Activated CD8-positive, alpha-beta memory T cell treated with anti-CD3 and anti-CD28 coated beads, Interleukin-2, amount 50 U/mL, for 24 hours (primary cell): ENCODE results near the gene NAALADL1.
A peak's percentile ranks its signal among the peaks of the same experiment; 100 is the strongest.

Experiments
- DNase-seq: peaks from one replicate; pipeline ENCODE4 v3.0.0-alpha.2; 2020; ENCODE audit errors: extremely low read depth

Gene NAALADL1

DNA sequence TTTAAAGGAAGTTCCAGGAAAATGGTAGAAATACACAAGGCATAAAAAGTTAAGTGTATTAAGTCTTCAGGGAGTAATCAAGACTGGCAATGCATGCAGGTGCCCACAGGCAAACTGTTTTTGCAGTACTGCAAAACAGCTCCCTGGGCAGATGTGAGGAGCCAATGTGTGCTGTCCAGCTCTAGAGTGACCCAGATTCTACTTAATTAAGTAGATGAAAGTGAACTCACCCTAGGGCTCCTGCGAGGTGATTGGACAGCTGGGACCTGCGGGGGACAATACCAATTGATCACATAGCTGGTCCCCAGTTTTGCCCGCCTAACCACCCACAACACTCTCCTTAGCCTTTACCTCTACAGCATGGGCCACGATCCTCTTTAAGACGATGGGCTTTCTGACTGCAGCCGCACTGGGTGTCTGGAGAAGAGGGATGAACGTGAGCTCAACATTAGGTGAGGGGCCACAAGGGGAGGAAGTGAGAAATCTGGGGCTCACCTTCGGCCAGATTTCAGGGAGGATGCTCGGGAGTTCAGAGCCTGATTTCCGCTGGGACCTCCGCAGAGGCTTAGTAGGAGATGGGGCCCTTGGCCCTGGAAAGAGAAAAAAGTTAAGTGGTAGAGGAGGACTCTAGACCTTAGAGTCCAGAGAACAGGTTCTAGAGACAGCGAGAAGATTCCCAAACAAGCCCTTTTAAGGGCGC is 24.9 kb upstream of the NAALADL1 start:
- no peak for DNase-seq

DNA sequence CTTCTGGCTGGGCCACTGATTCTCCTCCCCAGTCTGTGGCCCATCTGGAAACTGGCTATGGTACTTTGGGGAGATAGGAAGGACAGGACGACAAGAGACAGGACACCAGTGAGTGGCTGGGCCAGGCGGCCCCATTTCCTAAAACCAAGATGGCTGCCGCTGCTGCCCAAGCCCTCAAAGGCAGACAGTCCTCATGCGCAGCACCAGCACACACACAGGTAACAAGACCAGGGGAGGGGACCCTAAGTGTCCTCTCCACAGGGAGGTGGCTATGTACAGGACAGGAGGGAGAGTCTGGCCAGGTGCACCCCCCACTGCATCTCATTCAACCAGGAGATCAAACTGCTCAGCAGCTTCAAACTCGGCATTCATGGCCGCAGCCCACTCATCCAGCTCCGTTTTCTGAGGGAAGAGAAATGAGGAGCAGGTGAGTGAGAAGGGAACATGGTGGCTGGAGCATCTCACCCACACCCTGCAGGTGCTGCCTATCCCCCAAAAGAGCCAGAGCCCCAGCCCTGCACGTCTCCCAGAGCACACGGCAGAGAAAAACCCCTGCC is 20.5 kb upstream of the NAALADL1 start:
- DNase-seq, result no peak

DNA sequence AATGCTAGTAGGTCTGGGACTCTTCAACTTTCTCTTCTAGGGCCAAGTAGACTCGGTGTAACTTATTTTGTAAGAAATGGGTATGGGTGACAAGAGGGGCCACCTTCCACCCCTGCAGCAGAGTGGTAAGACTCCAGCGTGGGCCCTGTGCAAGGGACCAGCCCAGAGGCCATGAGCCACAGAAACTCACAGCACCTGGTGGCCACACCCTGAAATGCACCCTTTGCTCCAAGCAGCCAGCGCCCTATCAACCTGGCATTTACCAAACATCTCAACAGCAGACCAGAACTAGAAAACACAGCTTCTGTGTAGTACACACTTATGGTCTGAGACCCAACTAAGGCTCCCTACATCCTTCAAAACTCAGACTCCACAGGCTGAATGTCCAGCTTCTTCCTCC is 19.8 kb upstream of the NAALADL1 start:
- peak; percentile 35 for DNase-seq

DNA sequence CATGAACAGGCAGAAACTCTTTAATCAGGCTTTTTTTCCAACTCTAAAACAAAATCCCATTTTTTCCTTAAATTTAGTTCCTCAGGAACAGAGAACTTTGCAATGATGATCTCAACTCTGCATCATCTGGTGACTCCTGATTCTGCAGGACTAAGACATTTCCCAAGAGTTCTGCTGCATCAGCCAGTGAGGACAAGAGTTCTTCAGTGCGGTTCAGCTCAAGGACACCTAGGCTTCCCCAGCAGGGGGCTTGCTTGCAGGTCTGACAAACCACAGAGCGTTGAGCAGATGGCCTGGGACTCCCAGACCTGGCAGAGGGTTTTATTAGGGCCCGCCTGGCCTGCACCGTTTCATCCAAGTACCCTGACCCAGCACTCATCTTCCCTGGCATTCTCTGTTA is 19.1 kb upstream of the NAALADL1 start:
- DNase-seq, result no peak

DNA sequence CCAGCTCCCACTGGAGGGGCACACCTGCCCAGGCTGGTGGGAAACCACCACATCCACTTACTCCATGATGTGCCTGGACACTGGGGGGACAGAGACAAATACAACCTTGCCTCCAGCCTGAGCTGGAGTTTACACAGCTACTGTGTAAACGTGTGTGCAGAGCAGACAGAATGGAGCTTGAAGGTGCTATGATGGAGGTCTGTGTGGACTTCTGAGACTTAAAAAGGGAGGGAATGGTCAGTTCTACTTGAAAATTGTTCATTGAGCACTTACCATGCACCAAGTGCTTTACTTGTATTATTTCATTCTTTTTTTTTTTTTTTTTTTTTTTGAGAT is 14.2 kb upstream of the NAALADL1 start:
- DNase-seq, result no peak

DNA sequence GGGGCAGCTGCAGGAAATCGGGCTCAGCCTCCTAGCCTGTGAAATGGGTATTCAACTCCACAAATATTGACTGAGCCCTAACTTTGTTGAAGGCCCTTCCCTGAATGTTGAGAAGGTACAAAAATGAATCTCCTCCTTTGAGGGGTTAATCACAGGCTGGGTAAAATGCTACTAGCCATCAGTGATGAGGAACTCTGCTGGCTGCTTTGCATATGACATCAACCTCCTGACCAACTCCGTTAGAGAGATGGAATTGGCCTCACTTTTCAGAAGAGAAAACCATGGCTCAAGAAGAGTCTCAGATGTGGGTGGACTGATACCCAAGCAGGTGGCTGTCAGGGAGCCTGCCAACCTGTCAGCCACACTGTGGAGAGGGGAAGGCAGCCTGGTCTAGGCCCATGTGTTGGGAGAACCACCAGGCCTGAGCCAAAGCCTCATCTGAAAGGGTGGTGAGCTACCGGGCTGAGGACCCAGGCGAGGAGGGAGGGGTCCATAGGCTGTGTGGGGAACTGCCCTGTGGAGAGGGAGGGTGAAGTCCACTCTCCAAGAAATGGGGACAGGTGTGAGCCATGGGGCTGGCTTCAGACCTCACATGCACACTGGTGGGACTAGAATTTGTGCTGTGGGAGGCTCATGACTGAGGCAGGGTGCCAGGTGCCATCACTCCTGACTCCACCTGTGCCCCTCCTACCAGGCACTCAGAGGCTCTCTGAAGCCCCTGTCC is 13.7 kb upstream of the NAALADL1 start:
- no peak for DNase-seq

DNA sequence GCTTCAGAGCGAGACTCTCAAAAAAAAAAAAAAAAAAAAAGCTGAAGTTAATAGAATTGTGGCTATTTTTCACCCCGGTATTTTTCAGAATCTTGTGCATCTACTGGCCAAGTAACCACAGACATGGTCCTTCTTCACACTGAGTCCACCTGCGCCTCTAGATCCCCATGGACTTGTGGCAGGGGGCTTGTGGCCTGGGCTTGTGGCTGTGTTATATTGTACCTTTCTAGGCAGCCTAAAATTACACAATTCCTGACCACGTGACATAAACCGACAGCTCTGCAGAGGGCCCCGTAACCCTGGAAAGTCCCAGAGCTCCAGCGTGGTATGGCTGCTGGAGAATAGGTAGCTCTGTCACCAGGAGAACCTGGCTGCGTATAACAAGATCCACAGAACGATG is 10.9 kb upstream of the NAALADL1 start:
- DNase-seq, result no peak

DNA sequence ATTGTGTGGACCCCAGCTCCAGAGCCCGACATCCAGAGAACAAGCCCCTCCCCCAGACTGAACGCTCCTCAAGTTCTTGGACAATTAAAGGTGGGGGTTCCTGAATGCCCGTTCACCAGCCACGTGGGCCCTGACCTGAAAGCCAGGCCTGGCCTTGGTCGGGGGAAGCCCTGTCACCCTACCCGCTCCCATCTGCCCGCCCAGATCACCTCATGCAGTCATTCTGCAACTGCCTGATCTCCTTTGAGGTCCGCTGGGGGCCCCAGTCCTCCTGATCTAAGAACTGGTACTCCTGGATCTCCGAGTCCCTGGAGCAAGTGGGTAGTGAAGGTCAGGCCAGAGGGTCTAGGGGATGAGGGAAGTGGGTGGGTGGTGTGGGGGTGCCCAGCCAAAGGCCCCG is 9.1 kb upstream of the NAALADL1 start:
- no peak for DNase-seq

DNA sequence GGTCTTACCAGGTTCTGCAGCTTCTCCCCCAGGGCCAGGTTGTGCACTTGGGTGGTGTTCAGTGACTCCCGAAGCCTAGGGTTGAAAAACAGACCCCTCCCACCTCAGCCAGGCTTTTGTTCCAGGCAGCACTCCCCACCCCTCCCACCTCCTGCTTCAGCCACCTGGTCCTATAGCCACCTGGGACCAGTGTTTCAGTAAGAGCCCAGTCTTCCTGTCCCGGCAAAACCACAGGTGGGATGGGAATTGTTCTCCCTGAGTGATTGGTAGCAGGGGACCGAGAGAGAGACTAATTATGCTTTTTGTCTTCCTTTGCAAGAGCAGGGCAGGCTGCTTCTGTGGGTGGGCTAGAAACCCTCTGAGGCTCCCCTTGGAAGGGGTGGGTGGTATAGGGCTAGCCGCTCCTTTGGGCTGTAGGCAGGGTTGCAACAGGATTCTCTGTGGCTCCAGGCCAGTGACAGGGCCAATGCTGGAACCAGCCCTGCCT is 8.5 kb upstream of the NAALADL1 start:
- DNase-seq, result no peak

DNA sequence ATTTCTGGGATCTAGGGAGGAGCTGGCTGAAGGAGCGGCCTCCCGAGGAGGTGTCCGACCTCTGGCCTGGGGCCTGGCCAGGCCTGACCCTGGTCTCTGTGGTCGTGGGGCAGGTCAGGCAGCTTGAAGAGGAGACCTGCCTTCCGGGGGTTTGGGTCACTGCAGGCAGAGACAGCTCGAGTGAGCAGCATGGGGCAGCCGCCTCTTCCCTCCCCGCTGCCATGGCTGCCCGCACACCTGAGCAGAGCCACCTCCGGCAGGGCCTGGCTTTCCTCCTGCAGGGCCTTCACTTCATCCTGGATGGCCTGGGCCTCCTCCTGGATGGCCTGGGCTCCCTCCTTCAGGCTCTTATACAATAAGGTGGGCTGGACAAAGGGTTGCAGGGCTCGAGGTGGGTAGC is 8.0 kb upstream of the NAALADL1 start:
- no peak for DNase-seq

DNA sequence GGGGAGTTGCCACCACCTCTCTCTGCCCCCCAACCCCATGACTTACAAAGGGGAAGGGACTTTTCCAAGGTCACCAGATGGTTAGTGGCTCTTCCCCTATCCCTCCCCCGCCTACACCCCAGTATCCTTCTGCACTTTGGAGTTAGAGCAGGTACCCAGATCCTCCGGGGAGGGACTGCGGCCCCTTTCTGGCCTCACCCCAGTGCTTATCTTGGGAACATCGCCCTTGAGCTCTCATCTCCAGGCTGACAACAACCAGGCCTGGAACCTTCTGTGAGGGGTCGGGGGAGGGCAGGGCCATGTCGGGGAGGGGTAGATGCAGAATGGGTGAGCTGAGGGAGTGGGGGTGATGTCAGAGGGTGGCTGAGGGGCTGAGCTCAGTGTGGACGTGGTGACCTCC is 7.5 kb upstream of the NAALADL1 start:
- DNase-seq, result no peak

DNA sequence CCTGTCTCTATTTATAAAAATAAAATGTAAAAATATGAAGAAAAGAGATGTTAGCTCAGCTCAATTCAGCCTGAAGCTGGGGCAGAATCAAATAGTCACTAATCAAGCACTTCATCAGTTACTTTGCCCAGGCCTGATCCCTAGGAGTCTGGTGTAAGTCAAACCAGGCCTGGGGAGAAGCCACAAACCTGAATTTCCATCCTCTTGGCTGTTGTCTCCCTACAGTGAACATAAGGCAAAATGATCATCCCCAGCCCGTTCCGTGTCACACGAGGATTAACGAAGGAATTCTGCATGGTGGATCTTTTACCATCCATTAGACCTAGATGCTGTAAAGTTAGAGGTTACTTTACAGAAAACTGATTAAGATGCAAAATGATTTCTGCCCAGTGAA is 6.5 kb upstream of the NAALADL1 start:
- DNase-seq, result no peak

DNA sequence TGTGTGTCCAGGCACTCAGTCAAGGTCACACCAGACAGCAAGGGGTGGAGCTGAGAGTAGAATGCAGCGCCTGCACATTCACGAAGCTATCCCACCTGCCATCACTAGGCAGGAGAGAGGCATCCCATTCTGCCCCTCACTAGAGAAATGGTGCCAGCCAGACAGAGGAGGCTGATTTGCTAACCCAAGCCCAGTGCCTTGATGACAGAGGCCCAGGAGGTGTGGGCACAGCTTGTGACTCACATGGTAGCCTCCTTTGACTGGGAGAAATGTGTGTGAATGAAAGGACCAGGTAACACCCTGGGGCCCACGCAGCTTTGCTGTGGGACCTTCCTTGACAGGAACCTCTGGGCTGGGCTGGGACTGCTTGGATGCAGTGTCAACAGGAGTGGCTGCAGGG is 5.2 kb upstream of the NAALADL1 start:
- no peak for DNase-seq

DNA sequence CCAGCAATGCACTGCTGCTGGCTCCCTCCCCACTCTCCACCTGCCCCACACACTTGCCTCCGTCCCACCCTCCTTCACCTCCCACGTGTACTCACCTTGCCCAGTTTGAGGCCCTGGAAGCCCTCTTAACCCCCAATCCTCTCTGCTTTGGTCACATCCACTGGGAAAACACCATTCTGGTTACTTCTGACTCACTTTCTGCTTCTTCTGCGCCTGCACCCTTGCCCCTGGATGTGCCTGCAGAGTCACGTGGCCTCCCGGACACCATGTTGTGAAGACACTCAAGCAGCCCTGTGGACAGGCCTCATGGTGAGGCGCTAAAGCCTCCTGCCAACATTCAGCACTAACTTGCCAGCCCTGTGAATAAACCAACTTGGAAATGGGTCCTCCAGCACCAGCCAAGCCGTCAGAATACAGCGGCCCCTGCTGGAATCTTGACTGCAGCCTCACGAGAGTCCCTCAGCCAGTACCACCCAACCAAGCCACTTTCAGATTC is 2.6 kb upstream of the NAALADL1 start:
- no peak for DNase-seq

DNA sequence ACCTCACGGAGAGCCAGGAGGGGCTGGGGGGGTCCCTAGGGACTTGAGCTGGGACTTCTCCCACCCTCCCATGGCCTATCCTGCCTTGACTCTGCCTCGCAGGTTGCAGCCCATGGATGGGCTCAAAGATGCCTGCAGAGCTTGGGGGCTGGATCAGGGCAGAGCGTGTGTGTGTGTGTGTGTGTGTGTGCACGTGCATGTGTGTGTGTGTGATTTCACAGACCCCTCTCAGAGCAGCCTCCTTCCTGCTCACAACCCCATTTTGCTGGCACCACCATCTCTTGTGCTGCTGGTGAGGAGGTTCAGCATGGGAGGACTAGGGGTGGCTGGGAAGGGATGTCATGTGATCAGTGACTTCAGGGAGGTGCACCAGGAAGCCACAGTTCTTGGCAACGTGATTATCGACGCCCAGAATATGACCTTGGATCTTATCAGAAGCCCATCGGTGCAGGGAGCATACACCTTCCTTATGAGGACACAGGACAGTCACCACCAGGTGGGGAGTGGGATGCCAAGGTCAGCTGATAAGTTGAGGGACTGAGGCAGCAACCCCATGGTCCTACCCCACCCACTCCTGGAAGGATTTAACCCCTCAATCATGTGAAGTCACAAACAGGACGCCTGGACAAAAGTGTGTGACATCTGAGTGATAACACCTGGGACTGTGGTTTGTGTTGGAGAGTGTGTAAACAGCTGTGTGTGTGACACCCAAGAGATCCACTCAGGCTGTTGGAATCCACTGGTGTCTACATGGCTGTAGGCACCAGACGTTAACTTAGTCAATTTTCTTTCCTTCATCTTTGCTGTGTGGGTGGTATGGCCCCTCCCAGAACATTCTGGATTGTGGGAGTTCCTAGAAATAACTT is 1.8 kb upstream of the NAALADL1 start:
- no peak for DNase-seq

DNA sequence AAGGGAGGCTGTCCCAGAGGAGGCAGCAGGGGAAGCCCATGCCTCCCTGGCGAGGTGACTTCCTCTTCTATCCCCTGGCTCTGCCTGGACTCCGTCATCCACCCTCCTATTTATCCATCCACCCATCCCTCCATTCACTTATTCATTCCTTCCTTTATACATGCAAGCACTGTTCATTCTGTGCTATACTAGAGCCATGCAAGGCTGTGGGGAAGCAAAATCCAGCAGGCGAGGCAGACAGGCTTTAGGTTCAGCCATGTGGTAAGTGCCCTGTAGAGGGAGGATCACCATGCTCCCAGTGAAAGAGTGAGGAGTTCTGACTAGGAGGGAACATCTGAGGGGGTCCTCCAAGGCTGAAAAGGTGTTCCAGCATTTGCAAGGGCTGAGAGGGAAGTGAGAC is 1.2 kb upstream of the NAALADL1 start:
- DNase-seq, result no peak

DNA sequence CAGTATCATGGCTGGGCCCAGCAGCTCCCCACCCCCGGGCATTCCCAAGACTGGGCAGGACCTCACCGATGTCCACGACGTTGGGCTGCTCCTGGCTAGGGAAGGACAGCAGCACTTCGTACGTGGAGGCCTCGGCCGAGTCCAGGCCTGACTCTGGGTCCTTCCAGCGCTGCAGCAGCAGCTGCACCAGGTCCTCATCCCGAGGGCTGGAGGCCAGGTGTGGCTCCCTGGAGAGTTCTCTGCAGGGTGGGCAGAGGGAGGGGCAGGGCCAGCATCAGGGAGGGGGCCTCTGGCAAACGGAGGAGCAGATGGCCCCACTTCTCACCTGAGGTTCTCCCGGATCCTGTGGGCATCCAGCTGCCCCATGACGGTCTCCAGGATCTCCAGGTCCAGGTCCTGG is 341 bp downstream of the NAALADL1 start:
- DNase-seq, result no peak

DNA sequence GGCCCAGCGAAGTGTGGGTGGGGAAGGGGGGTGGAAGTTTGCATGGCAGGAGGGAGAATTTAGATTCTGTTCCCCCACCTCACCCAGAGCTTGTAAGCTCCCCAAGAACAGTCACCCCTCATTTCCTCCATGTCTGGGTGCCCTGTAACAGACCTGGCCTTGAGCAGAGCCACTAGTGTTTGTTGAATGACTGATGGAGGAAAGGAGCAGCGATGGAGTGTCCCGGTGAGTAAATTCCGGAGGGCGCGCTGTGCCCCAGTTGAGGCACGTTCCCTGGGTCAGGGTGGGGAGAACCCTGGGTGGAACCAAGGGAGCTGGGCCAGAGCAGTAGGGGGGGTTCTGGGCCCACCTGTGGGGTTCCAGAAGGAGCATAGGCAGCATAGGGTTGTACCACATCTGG is 827 bp downstream of the NAALADL1 start:
- DNase-seq, result no peak

DNA sequence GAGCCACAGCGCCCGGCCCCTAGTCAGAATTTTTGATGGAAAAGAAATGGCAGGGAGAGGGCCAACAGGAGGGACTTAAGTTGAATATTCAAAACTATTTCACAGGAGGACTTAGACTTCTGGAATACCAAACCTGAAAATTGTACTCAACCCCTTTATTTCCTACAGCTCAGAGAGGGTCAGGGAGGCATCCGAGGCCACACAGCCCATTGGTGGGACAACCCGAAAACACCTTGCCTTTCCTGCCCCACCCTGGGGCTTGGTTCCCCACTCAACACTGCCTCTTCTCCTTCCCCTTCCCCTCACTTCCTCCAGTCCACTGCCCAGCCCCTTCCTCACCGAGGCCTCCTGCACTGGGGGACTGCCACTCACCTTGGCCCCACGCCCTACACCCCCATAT is 1.4 kb downstream of the NAALADL1 start:
- no peak for DNase-seq

DNA sequence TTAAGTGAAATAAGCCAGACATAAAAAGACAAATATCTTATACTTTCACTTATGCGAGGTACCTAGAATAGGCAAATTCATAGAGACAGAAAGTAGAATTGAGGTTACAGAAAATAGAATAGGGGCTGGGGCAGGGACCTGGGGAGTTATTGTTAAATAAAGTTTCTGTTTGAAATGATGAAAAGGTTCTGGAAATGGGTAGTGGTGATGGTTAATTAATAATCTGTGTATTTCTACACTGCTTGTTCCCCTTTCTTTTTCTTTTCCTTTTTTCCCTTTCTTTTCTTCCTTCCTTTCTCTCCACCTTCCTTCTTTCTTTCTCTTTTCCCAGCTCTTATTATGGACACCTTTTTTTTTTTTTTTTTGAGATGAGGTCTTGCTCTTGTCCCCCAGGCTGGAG is 2.8 kb downstream of the NAALADL1 start:
- no peak for DNase-seq

DNA sequence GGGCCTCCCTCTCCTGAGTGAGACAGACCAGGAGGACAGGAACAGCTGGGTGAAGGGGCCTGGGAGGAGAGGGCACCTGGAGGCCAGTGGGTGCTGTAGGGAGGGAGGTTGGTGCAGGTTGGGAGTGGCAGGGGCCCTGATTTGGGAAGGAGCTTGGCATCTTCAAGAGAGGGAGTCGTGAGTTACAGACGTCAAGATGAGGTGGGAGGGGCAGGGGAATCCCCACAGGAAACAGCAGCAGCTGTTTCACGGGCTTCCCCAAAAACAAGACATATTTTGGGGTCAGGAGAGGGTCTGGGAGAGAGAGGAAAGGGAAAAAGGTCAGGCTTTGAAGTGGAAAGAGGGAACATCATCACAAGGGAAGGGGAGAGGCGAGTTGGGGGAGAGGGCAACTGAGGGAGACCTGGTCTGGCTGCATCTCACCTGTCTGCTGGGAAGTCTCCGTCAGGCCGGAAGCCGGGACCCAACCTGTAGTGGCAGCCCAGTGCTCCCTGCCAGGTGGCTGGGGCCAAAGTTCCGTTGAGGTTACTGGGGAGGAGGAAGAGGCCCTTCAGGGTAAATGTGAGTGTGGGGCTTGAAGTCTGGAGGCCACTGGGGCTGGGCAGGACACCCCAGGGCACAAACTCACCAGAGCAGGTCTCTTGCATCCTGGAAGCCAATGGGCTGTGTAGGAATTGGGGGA is 4.4 kb downstream of the NAALADL1 start:
- no peak for DNase-seq

DNA sequence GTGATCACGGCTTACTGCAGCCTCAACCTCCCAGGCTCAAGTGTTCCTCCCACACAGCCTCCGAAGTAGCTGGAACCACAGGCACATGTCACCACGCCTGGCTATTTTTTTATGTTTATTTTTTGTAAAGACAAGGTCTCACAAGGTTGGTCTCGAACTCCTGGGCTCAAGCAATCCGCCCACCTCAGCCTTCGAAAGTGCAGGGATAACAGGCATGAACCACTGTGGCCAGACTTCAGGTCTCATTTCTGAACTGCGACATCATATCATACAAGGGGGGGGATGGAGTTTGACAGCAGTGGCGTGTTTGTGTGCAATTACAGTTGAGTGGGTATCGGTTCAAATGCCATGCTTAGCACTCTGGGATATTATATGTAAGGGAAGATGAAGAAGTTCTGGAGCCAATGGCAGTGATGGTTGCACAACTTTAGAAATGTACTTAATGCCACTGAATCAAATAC is 6.9 kb downstream of the NAALADL1 start:
- DNase-seq, result no peak
